IMR-90 (cell line): Measurements from ENCODE around the gene CLEC20A. TPM values are rescaled to one million over a fixed set of nuclear protein-coding genes. Genes with fewer than 3 reads are reported as not detected.
A peak's percentile ranks its signal among the peaks of the same experiment; 100 is the strongest.

ENCODE experiments used
- ATAC-seq: fragments of 200-7000 bp; cut with Tn5 transposase; 2 replicates; pipeline ENCODE4 v1.9.1; 2020; ENCODE audit warnings: low read depth, mild to moderate bottlenecking, moderate library complexity
- BruUV-seq: library from RNA; stranded (reverse); fragments of 400-500 nt; replicated peaks from 2 replicates; lab custom pipeline; 2021; lab: Mats Ljungman, UMichigan
- CTCF ChIA-PET: fragments of 300-600 bp; formaldehyde crosslinking; extraction: SDS; loops from one replicate; lab custom pipeline; 2021; ENCODE audit warnings: antibody characterized with exemption; lab: Yijun Ruan, JAX
- POLR2A ChIA-PET: fragments of 300-600 bp; sonication (Branson Sonifier 250); formaldehyde crosslinking; loops from one replicate; lab custom pipeline; 2022; ENCODE audit warnings: antibody characterized with exemption; ENCODE audit not compliant: unreplicated experiment; lab: Charles Lee
- DNase-seq: peaks from one replicate; pipeline ENCODE4 v3.0.0; 2013
- H2AFZ ChIP-seq: replicated peaks from 2 replicates; pipeline ENCODE3; 2013; ENCODE audit warnings: low read length, mild to moderate bottlenecking; ENCODE audit not compliant: poor library complexity
- H2AK5ac ChIP-seq: 2 replicates; pipeline ENCODE4 v1.6.1; 2013; ENCODE audit warnings: low read depth, low read length, inconsistent platforms
- H2AK9ac ChIP-seq: replicated peaks from 2 replicates; pipeline ENCODE3; 2013; ENCODE audit warnings: mild to moderate bottlenecking, low read depth, low read length, moderate library complexity; ENCODE audit not compliant: poor library complexity
- H2BK120ac ChIP-seq: 2 replicates; pipeline ENCODE4 v1.6.1; 2013; ENCODE audit warnings: low read depth, low read length, inconsistent platforms
- H2BK15ac ChIP-seq: 3 replicates; pipeline ENCODE4 v1.6.1; 2013; ENCODE audit warnings: low read depth, low read length, inconsistent platforms
- H2BK20ac ChIP-seq: 2 replicates; pipeline ENCODE4 v1.6.1; 2013; ENCODE audit warnings: low read depth, mild to moderate bottlenecking, inconsistent platforms, low read length, moderate library complexity
- H2BK5ac ChIP-seq: 2 replicates; pipeline ENCODE4 v1.6.1; 2013; ENCODE audit warnings: mild to moderate bottlenecking, low read depth, low read length, inconsistent platforms; ENCODE audit not compliant: poor library complexity, severe bottlenecking
- H3K14ac ChIP-seq: replicated peaks from 2 replicates; pipeline ENCODE4 v1.6.1; 2013; ENCODE audit warnings: low read depth, low read length, inconsistent platforms
- H3K18ac ChIP-seq: 2 replicates; pipeline ENCODE4 v1.6.1; 2013; ENCODE audit warnings: low read depth, low read length, control low read depth
- H3K23ac ChIP-seq: 2 replicates; pipeline ENCODE4 v1.6.1; 2013; ENCODE audit warnings: low read depth, low read length, inconsistent platforms
- H3K27ac ChIP-seq: 2 replicates; pipeline ENCODE4 v1.5.1; 2013; ENCODE audit warnings: mild to moderate bottlenecking, control low read depth, low read length; ENCODE audit not compliant: insufficient read depth
- H3K27me3 ChIP-seq: 2 replicates; pipeline ENCODE4 v1.6.1; 2013; ENCODE audit warnings: low read length; ENCODE audit not compliant: control insufficient read depth, insufficient read depth
- H3K36me3 ChIP-seq: 2 replicates; pipeline ENCODE4 v1.6.1; 2013; ENCODE audit warnings: low read length, mixed read lengths; ENCODE audit not compliant: control insufficient read depth, insufficient read depth
- H3K4ac ChIP-seq: 2 replicates; pipeline ENCODE4 v1.6.1; 2013; ENCODE audit warnings: low read depth, low read length, inconsistent platforms
- H3K4me1 ChIP-seq: 2 replicates; pipeline ENCODE4 v1.6.1; 2013; ENCODE audit warnings: low read length, mixed read lengths; ENCODE audit not compliant: control insufficient read depth, insufficient read depth
- H3K4me2 ChIP-seq: 2 replicates; pipeline ENCODE4 v1.6.1; 2013; ENCODE audit warnings: low read depth, mild to moderate bottlenecking, control low read depth, low read length, moderate library complexity
- H3K4me3 ChIP-seq: 2 replicates; pipeline ENCODE4 v1.5.1; 2013; ENCODE audit warnings: low read depth, mild to moderate bottlenecking, control low read depth, low read length, moderate library complexity; ENCODE audit not compliant: insufficient read depth
- H3K56ac ChIP-seq: 2 replicates; pipeline ENCODE4 v1.6.1; 2013; ENCODE audit warnings: low read length, inconsistent platforms; ENCODE audit not compliant: insufficient read depth; ENCODE audit errors: extremely low read depth
- H3K79me1 ChIP-seq, 2 experiments: 2 replicates each; pipeline ENCODE4 v1.6.1; 2013; ENCODE audit warnings: low read length in 2 of 2, inconsistent platforms in 1 of 2, low read depth in 1 of 2
- H3K9ac ChIP-seq: 2 replicates; pipeline ENCODE4 v1.6.1; 2013; ENCODE audit warnings: low read depth, low read length, control low read depth
- H3K9me1 ChIP-seq: 2 replicates; pipeline ENCODE4 v1.6.1; 2013; ENCODE audit warnings: low read length, inconsistent platforms; ENCODE audit not compliant: insufficient read depth
- H3K9me3 ChIP-seq: 2 replicates; pipeline ENCODE4 v1.6.1; 2013; ENCODE audit warnings: low read length; ENCODE audit not compliant: control insufficient read depth, insufficient read depth
- H4K20me1 ChIP-seq: 2 replicates; pipeline ENCODE4 v1.6.1; 2013; ENCODE audit warnings: low read length, inconsistent platforms; ENCODE audit not compliant: insufficient read depth
- H4K5ac ChIP-seq: 2 replicates; pipeline ENCODE4 v1.6.1; 2013; ENCODE audit warnings: mild to moderate bottlenecking, low read depth, low read length, control low read depth
- H4K8ac ChIP-seq, 2 experiments: 2 replicates each; pipeline ENCODE4 v1.6.1; 2013; ENCODE audit warnings: low read depth in 2 of 2, low read length in 2 of 2, control low read depth in 1 of 2, inconsistent platforms in 1 of 2
- H4K91ac ChIP-seq: 2 replicates; pipeline ENCODE4 v1.6.1; 2013; ENCODE audit warnings: low read depth, low read length, inconsistent platforms; ENCODE audit not compliant: insufficient read depth
- CEBPB ChIP-seq: IDR thresholded peaks from 2 replicates; pipeline ENCODE4 v1.6.1; 2012; ENCODE audit warnings: low read depth, low read length, improper control_type of control experiment
- CTCF ChIP-seq: conservative IDR thresholded peaks from 2 replicates; pipeline ENCODE4 v1.5.1; 2012; ENCODE audit warnings: mild to moderate bottlenecking, low read depth, low read length, improper control_type of control experiment
- RFX5 ChIP-seq: IDR thresholded peaks from 2 replicates; pipeline ENCODE4 v1.8.0; 2012; ENCODE audit warnings: low read depth, mild to moderate bottlenecking, low read length, moderate library complexity
- dilution Hi-C: fragments of 300-500 bp; cut with HindIII; formaldehyde crosslinking; loops from one replicate; pipeline ENCODE4 v1.14.3; 2018; ENCODE audit warnings: low sequenced_read_pairs; ENCODE audit not compliant: unreplicated experiment
- in situ Hi-C: fragments of 300-500 bp; cut with MboI; formaldehyde crosslinking; loops from 3 replicates; pipeline ENCODE4 v1.14.3; 2019; ENCODE audit warnings: low sequenced_read_pairs, inconsistent platforms, mixed read lengths
- intact Hi-C: fragments of 100-400 bp; cut with micrococcal nuclease; formaldehyde crosslinking; loops from 2 replicates; pipeline ENCODE4 v1.10.0; 2022
- polyA plus RNA-seq, 3 experiments: library from polyadenylated mRNA; depleted of rRNA; stranded (reverse); fragments of >200 nt; gene quantifications; 2 replicates each; pipeline ENCODE4 v1.2.3, GENCODE V29; 2012; ENCODE audit warnings: low replicate concordance in 1 of 3
- total RNA-seq: library from RNA; depleted of rRNA; stranded (reverse); fragments of >200 nt; gene quantifications from 2 replicates; pipeline ENCODE4 v1.2.3, GENCODE V29; 2012
- TF ChIP-seq, protein P1 (sequence below): fragments of 150-350 bp; IDR thresholded peaks from 2 replicates; pipeline ENCODE4 v1.6.1; 2017; ENCODE audit warnings: mild to moderate bottlenecking, antibody characterized with exemption, low read length, low read depth

CLEC20A gene
- total and polyA plus RNA-seq, 2 of the 4 experiments (the other 2 are of a cell fraction): not detected

GRCh38 chr1:178464566-178464965 is 32.2 kb downstream of the CLEC20A start:
- POLR2A ChIA-PET: no interaction called here

More at GRCh38 chr1:178464566-178464965, 32.2 kb downstream of the CLEC20A start:
- Histone ChIP-seq H3K27me3 (no peaks in the 10 kb centered on the region), H2BK120ac (no peak overlapping the region), H4K8ac (no peak overlapping the region; a peak in 1 of 4 replicates), H2AK9ac (no peak overlapping the region), H3K9me3 (no peaks in the 10 kb centered on the region), H3K4me3 (no peak overlapping the region), H3K4ac (no peak overlapping the region), H2AK5ac (no peak overlapping the region), H3K4me2 (no peak overlapping the region), H4K5ac (no peak overlapping the region), H3K56ac (no peak overlapping the region), H3K23ac (no peak overlapping the region), H3K9ac (no peak overlapping the region), H2AFZ (no peak overlapping the region), H3K4me1 (peaks cover 4% of the 10 kb centered on the region; the same call in 1 of the 2 replicates), H2BK5ac (peak overlapping the region; percentile 39), H3K36me3 (peaks cover 12% of the 10 kb centered on the region), H3K79me1 (peaks cover 0 to 11% of the 10 kb centered on the region in 2 experiments; a peak in 2 of 4 replicates), H4K91ac (no peak overlapping the region), H2BK20ac (no peak overlapping the region), H4K20me1 (no peaks in the 10 kb centered on the region), H2BK15ac (no peak overlapping the region), H3K18ac (no peak overlapping the region), H3K9me1 (peaks cover 10% of the 10 kb centered on the region), H3K27ac (no peak overlapping the region), H3K14ac (no peak overlapping the region; the same call in 1 of the 2 replicates)
- no peak for TF ChIP-seq CTCF
- TF ChIP-seq, protein P1, sequence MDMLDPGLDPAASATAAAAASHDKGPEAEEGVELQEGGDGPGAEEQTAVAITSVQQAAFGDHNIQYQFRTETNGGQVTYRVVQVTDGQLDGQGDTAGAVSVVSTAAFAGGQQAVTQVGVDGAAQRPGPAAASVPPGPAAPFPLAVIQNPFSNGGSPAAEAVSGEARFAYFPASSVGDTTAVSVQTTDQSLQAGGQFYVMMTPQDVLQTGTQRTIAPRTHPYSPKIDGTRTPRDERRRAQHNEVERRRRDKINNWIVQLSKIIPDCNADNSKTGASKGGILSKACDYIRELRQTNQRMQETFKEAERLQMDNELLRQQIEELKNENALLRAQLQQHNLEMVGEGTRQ: no peak
- no peak for TF ChIP-seq RFX5
- no peak for TF ChIP-seq CEBPB
- ATAC-seq (no peak), DNase-seq (no peak)
- in situ Hi-C loops (no loop called here), dilution Hi-C loops (no loop called here), intact Hi-C loops (no loop called here)
- CTCF ChIA-PET: interaction anchor here (0.6 to 1.2 kb wide), 3 partner anchors 37 to 540 kb away, joined by 3 to 7 read pairs (median 3); no protein-coding TSS in a partner anchor
- no TSS peak for BruUV-seq
